Adrenal gland (tissue), 12 donors: ENCODE data around the gene TMEM72. TPM values are rescaled to one million over a fixed set of nuclear protein-coding genes. Genes with fewer than 3 reads are reported as not detected.
"Not testable (repeated sequence)": the region's sequence is repeated elsewhere in the genome, so short reads cannot be mapped to it uniquely, and the experiment has no call there.

ENCODE experiments used
- DNase-seq, 7 donors: peaks; one replicate each; pipeline ENCODE4 v3.0.0-alpha.2; 2019 to 2020
- H3K27ac ChIP-seq, 5 donors: fragments of 200-600 bp; sonication (generic) in 4 of 5; 1 replicate in 3 of 5; 2 replicates in 2 of 5; pipeline versions ENCODE4 v1.5.1 to v1.8.0; 2016 to 2020; ENCODE audit warnings: mild to moderate bottlenecking in 1 of 5
- H3K27me3 ChIP-seq: fragments of 200-600 bp; 2 replicates; pipeline ENCODE4 v1.8.0; 2021
- H3K36me3 ChIP-seq, 2 donors: fragments of 200-600 bp; replicated peaks in 1 of 2; 1 replicate in 1 of 2; 2 replicates in 1 of 2; pipeline versions ENCODE4 v1.5.1 to v1.8.0; 2018 to 2022
- H3K4me1 ChIP-seq, 2 donors: fragments of 200-600 bp; replicated peaks in 1 of 2; 1 replicate in 1 of 2; 2 replicates in 1 of 2; pipeline versions ENCODE4 v1.5.1 to v1.8.0; 2018 to 2021
- H3K4me3 ChIP-seq, 4 donors: fragments of 200-600 bp; sonication (generic) in 3 of 4; one replicate each; pipeline ENCODE4 v1.5.1; 2016 to 2018
- H3K9me3 ChIP-seq, 3 donors: fragments of 200-600 bp; sonication (generic) in 1 of 3; replicated peaks in 1 of 3; 1 replicate in 2 of 3; 2 replicates in 1 of 3; pipeline versions ENCODE4 v1.5.1 to v1.8.0; 2016 to 2021
- POLR2A ChIP-seq, 2 donors: fragments of 450-650 bp; IDR thresholded peaks; one replicate each; pipeline ENCODE4 v1.6.1; 2017; ENCODE audit warnings: antibody characterized with exemption in 2 of 2, mild to moderate bottlenecking in 2 of 2, moderate library complexity in 1 of 2
- WGBS, 4 donors: extraction: QIAGEN DNeasy Blood & Tissue Kit in 2 of 4; methylation state at CpG; one replicate each; pipeline versions ENCODE4 v1.1.5 to v1.1.7; 2013 to 2017; 5-methylcytosine and 5-hydroxymethylcytosine counted together
- intact Hi-C, 2 donors: fragments of 100-400 bp; cut with DNase I; formaldehyde crosslinking; loops; one replicate each; pipeline versions ENCODE4 v1.14.1 to v1.15.0; 2022 to 2023
- polyA plus RNA-seq, 3 donors: library from polyadenylated mRNA; stranded (reverse); fragments of 200-250 nt in 2 of 3; fragments of 350-450 nt in 1 of 3; fragmentation: Illumina TruSeq in 1 of 3; extraction: RNeasy Lipid Tissue Mini Kit (QIAGEN cat#74804) in 1 of 3; gene quantifications; one replicate each; pipeline ENCODE4 v1.2.3, GENCODE V29; 2013 to 2014
- total RNA-seq, 9 donors: library from RNA; depleted of rRNA in 4 of 9; stranded (reverse); fragments of >200 nt in 4 of 9; fragments of 120-200 nt in 1 of 9; fragmentation: NEBNext Ultra II Directional in 1 of 9; extraction: Animal tissue kit (Norgen Biotek cat#: 25700) in 1 of 9; gene quantifications; one replicate each; pipeline versions ENCODE4 v1.1.0 to v1.2.4, GENCODE V29; 2013 to 2023
- TF ChIP-seq, protein P1 (sequence below), 6 experiments: fragments of 450-650 bp in 4 of 6; fragments of 200-600 bp in 2 of 6; sonication (generic) in 1 of 6; IDR thresholded peaks; 1 replicate in 5 of 6; 2 replicates in 1 of 6; pipeline versions ENCODE4 v1.5.1 to v1.8.0; 2016 to 2021; ENCODE audit warnings: antibody characterized with exemption in 6 of 6, mild to moderate bottlenecking in 2 of 6, moderate library complexity in 1 of 6
- donor health status: healthy with polysubstance abuse.
- donor health status: Bipolar disorder and iron deficiency.
- donor health status: DM: yes; HTN: yes; CAD: no.
- donor health status: DM: no; HTN: no; CAD: no.
- donor health status: DM: no; HTN: no; CAD: no.
- donor health status: DM: yes; HTN: yes; CAD: no.

Gene TMEM72
- total and polyA plus RNA-seq, 12 donors = 0.17 TPM; not detected in 11

DNA sequence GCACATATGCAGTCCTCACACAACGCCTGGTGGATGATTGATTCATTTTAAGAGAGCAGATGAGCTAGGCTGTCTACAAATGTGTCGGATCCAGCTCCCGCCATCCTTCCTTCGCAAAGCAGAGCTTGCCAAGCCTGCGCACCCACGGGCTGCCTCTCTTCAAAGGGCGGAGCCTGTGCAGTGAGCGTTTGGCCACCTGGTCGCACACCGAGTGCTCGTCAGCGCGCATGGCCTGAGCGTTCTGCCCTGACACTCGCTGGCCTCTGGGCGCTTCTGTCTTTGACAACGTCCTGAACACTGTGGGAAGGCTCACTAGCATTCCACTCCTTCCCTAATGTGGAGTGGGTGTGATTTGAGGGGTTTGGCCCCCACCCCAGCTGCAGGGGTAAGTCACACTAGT is 47.1 kb upstream of the TMEM72 start:
- no peak for TF ChIP-seq POLR2A (IDR thresholded peaks at IDR 0.05)
- TF ChIP-seq, protein P1, sequence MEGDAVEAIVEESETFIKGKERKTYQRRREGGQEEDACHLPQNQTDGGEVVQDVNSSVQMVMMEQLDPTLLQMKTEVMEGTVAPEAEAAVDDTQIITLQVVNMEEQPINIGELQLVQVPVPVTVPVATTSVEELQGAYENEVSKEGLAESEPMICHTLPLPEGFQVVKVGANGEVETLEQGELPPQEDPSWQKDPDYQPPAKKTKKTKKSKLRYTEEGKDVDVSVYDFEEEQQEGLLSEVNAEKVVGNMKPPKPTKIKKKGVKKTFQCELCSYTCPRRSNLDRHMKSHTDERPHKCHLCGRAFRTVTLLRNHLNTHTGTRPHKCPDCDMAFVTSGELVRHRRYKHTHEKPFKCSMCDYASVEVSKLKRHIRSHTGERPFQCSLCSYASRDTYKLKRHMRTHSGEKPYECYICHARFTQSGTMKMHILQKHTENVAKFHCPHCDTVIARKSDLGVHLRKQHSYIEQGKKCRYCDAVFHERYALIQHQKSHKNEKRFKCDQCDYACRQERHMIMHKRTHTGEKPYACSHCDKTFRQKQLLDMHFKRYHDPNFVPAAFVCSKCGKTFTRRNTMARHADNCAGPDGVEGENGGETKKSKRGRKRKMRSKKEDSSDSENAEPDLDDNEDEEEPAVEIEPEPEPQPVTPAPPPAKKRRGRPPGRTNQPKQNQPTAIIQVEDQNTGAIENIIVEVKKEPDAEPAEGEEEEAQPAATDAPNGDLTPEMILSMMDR (IDR thresholded peaks at IDR 0.05) = no peak
- DNase-seq = peak in 2 of 7 donors; percentile 9 to 30
- Histone ChIP-seq H3K4me3 (peak overlapping the region in 1 of 4 donors; percentile 50), H3K36me3 (no peaks in the 10 kb centered on the region), H3K9me3 (no peaks in the 10 kb centered on the region), H3K4me1 (peaks cover 0 to 9% of the 10 kb centered on the region in 2 donors), H3K27me3 (peaks cover 19% of the 10 kb centered on the region), H3K27ac (peak overlapping the region in 2 of 5 donors; percentile 41 to 56)
- intact Hi-C loops = loop anchor here (5.0 to 10.0 kb wide), 3 partner anchors 479 to 1192 kb away; partner anchors contain the start of gene CXCL12 (in 1 of the 2)
- WGBS, 4 donors = 54 to 76% (median 55%) methylated on average over 7 to 17 of the region's 17 CpGs

DNA sequence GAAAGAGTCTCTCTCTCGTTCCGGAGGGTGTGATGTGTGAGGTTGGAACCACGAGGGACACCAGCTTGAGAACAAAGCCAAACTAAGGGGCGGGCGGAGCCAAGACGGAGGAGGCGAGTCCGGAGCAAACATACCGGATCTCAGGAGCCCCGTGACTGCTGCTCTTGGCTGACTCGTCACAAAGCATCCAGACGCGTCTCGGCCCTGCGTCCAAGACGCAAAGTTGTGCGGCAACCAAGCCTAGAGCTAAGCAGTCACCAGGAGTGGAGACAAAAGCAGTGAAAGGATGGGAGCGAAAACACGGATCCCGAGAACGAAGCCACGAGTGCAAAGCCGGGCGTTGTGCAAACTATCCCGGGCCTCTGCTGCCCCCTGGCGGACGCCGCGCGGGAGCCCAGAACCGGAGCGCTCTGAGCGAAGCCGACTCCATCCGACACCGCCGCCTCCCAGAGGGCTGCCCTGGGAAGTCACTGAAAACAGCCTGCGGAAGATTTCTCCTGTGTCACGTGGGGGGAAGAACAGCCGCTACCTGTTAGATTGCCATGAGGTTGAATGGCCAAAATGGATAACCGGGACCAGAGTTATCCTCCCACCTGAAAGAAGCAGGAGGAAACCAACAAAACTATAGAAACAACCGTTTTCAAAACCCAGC is 46.4 kb upstream of the TMEM72 start:
- H3K36me3 ChIP-seq = no peaks in the 10 kb centered on the region
- intact Hi-C loops = loop anchor here (5.0 to 10.0 kb wide), 3 partner anchors 480 to 1192 kb away; partner anchors contain the start of gene CXCL12 (in 1 of the 2)
- DNase-seq = peak; percentile 84 to 95 (median 91)
- no peaks in the 10 kb centered on the region for H3K9me3 ChIP-seq
- H3K27ac ChIP-seq = peak overlapping the region in 2 of 5 donors; percentile 41 to 56
- 1 to 2% (median 1%) methylated on average over 17 to 42 of the region's 42 CpGs for WGBS, 4 donors
- TF ChIP-seq POLR2A (IDR thresholded peaks at IDR 0.05) = no peak
- TF ChIP-seq, protein P1 (IDR thresholded peaks at IDR 0.05) = peak; percentile 91 to 99 (median 96)
- peak overlapping the region in 2 of 4 donors; percentile 24 to 50 for H3K4me3 ChIP-seq
- H3K27me3 ChIP-seq = peaks cover 19% of the 10 kb centered on the region
- H3K4me1 ChIP-seq = peaks cover 0 to 9% of the 10 kb centered on the region in 2 donors

DNA sequence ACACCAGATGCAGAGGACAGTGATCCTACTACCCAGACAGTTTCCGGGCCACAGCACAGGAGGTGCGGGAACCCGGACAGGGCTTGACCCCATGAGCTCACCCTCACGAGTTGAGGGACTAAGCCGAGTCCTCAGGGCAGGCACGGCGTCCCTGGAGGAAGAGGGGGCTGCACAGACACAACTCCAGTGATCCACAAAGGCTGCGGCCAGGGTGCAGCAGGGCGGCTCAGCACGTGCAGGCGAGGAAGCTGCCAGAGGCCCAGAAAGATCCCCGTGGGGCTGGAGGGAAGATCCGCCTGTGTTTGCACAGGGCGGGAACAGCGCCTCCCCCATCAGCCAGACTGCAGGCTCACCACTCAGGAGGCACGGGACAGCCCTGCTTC is 45.9 kb upstream of the TMEM72 start:
- peaks cover 0 to 9% of the 10 kb centered on the region in 2 donors for H3K4me1 ChIP-seq
- H3K4me3 ChIP-seq = peak overlapping the region in 1 of 4 donors; percentile 50
- H3K27me3 ChIP-seq = peaks cover 19% of the 10 kb centered on the region
- peak in 1 of 7 donors; percentile 15 for DNase-seq
- no peaks in the 10 kb centered on the region for H3K9me3 ChIP-seq
- no peak overlapping the region for H3K27ac ChIP-seq
- no peaks in the 10 kb centered on the region for H3K36me3 ChIP-seq
- intact Hi-C loops = loop anchor here in 1 of 2 donors (10.0 kb wide), 2 partner anchors 480 to 1180 kb away; partner anchors contain the start of gene CXCL12
- WGBS, 4 donors = 42 to 58% (median 50%) methylated on average over 8 to 16 of the region's 16 CpGs
- TF ChIP-seq POLR2A (IDR thresholded peaks at IDR 0.05) = no peak
- TF ChIP-seq, protein P1 (IDR thresholded peaks at IDR 0.05) = no peak

DNA sequence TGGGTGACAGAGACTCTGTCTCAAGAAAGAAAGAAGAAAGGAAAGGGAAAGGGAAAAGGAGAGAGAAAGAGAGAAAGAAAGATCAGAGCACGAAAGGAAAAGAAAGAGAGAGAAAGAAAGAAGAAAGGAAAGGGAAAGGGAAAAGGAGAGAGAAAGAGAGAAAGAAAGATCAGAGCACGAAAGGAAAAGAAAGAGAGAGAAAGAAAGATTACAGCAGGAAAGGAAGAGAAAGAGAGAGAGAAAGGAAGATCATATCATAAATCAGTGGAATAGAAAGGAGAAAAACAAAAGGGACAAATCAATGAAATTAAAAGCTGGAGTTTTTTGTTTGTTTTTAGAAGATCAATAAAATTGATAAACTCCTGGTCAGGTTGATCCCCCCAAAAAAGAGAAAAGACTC is 44.8 kb upstream of the TMEM72 start:
- 80 to 95% (median 88%) methylated on average over 2 of the region's 2 CpGs for WGBS, 4 donors
- not testable (repeated sequence) for H3K9me3 ChIP-seq, H3K4me3 ChIP-seq, DNase-seq, H3K36me3 ChIP-seq, H3K4me1 ChIP-seq, H3K27ac ChIP-seq
- peaks cover 19% of the 10 kb centered on the region for H3K27me3 ChIP-seq
- intact Hi-C loops = loop anchor here in 1 of 2 donors (10.0 kb wide), 2 partner anchors 482 to 1182 kb away; partner anchors contain the start of gene CXCL12
